NCI-H2196 (cell line): ENCODE data around the gene TMLHE.
"Not testable (repeated sequence)": the region's sequence is repeated elsewhere in the genome, so short reads cannot be mapped to it uniquely, and the experiment has no call there.

ENCODE experiments used
- DNase-seq: peaks from one replicate; lab custom pipeline; 2025; ENCODE audit not compliant: unreplicated experiment; lab: John Stamatoyannopoulos, UW

The TMLHE gene

GRCh38 chrX:155495134-155495533 lies 117.6 kb downstream of the TMLHE start:
- DNase-seq = not testable (repeated sequence)

GRCh38 chrX:155491421-155491820 lies 121.3 kb downstream of the TMLHE start:
- not testable (repeated sequence) for DNase-seq

GRCh38 chrX:155477136-155477535 lies 135.6 kb downstream of the TMLHE start:
- DNase-seq = not testable (repeated sequence)

GRCh38 chrX:155466269-155466938 lies 146.3 kb downstream of the TMLHE start:
- not testable (repeated sequence) for DNase-seq

GRCh38 chrX:155460501-155460900 lies 152.3 kb downstream of the TMLHE start:
- not testable (repeated sequence) for DNase-seq

- DNase-seq = not testable (repeated sequence)
These were observed 154.3 kb downstream of the TMLHE start, which contains the start of gene F8A3 for GRCh38 chrX:155458471-155458870. Gene F8A3 (minus strand): TSS chrX:155458620. CDS start chrX:155458600, 20 bp downstream.

- not testable (repeated sequence) for DNase-seq
These were observed 154.8 kb downstream of the TMLHE start for GRCh38 chrX:155457761-155458447.

GRCh38 chrX:155441097-155441496 lies 171.7 kb downstream of the TMLHE start:
- DNase-seq = no peak
